Measurements from ENCODE around the gene NOX5. TPM values are rescaled to one million over a fixed set of nuclear protein-coding genes. Genes with fewer than 3 reads are reported as not detected.

Gene NOX5
- polyA plus RNA-seq, 4 donors: 0.30 to 1.4 (median 0.78) TPM

DNA sequence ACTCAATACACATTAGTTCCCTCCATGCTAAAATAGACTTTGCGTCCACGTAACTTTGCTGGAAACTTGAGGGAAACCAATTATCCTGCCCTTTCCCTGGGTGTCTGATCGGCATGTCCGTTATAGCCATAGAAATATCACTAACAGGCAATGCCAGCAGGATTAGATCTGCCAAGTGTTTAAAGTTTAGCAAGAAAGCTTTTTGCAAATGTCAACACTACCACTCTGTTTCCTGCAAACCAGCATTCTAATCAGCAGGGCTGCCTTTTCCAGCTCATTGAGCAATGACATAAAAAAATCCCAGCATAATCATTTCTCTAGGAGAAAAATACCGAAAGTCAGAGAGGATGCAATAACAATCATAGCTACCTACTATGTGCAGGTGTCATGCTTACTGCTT, 60.9 kb downstream of the NOX5 start:
- DNase-seq (ENCODE audit: low read depth in 4 of 4, low spot score in 2 of 4): no peak

DNA sequence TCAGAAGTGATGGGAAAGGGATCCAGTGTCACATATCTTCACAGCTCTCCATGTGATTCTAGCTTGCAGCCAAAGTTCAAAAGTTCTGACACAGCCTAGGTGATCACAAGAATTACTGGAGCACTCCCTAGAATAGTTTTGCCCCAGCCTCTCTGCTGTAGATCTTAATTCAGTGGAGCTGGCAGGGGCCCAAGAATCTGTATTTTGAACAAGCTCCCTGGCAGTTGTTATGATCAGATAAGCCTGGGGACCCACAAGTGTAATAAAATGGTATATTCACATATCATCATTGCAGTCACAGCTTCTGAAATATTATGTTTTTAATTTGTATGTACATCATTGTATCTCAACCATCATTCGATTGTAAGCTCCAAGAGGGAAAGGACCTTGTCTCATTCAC, 62.3 kb downstream of the NOX5 start:
- no peak for DNase-seq (ENCODE audit: low read depth in 4 of 4, low spot score in 2 of 4)

DNA sequence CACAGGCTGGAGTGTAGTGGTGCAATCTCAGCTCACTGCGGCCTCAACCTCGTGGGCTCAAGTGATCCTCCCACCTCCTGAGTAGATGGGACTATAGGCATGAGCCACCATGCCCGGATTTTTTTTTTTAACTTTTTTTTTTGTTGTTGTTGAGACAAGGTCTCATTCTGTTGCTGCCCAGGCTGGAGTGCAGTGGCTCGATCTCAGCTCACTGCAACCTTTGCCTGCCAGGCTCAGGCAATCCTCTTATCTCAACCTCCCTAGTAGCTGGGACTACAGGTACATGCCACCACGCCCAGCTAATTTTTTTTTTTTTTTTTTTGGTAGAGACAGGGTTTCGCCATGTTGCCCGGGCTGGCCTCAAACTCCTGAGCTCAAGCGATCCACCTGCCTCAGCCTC, 64.1 kb downstream of the NOX5 start:
- no peak for DNase-seq (ENCODE audit: low read depth in 4 of 4, low spot score in 2 of 4)

DNA sequence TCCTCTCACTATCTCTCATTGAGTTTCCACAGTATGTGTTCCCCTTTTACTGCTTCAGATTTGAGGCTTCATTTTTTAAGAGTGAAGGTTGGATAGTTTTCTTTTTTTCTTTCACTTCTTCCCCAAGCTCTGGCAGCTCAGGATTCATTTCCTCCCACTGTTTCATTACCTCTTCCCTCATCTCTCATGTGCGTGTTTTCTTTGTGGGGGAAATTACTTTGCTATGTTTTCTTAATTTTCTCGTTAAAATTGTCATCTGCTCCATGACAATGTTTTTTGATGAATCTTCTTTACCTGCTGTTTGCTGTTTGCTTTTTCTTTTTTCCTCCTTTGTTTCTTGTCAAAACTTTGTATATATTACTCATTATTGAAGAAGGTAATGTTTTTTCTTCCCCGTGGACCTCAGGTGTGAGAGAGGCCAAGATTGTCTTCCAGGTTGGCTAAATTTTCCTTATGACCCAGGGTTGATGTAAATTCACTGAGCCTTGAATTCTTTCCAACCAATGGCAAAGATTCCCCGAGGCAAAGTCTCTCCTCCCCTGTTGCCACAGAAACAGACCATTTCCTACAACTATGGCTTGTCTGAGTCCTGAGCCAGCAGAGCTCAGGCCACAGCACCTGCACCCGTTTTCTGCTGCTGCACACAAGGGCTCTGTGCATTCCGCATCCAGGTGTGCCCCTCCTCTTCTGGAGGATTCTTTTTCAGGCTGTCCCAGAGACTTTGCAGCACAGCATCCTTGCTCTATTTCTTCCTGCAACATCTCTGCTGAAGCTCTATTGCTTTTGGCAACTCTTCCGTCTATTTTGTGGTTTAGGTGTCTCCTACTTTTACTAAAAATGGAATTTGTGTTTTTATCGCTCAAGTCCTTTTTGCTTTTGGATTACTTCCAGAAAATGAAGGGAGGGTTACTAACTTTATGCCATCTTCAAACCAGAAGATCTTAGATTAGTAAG, 66.1 kb downstream of the NOX5 start:
- DNase-seq (ENCODE audit: low read depth in 4 of 4, low spot score in 2 of 4): no peak

DNA sequence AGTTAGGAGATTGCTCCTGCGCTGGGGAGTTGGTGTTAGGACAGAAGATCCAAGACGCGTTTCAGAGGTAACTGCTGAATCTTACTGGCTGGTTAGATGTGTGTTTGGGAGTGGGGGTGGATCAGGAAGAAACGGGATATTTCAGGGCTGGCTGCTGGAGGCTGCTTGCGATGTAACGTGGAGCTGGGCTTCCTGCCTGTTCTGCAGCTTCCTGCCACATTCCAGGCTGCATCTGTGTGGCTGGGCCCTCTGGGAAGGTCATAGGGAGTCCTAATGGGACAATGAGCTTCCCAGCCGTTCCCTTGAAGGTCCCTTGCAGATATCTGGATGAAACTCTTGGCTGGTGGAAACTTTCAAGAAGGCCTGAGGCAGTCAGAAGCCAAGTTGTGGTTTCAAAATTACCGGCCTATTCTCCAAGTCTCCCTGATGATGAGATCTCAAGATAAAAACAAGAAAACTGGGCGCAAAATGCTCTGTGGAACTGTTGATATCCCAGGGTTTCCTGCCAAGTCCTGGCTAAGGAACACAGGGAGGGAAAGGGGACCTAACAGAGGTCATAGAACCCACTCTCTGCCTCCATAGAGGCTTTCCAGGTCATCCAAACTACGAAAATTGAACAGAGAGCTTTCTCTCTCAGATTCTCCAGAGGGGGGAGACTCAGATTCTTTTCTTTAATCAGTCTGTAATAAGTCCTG, 67.0 kb downstream of the NOX5 start:
- DNase-seq (ENCODE audit: low read depth in 4 of 4, low spot score in 2 of 4): no peak

DNA sequence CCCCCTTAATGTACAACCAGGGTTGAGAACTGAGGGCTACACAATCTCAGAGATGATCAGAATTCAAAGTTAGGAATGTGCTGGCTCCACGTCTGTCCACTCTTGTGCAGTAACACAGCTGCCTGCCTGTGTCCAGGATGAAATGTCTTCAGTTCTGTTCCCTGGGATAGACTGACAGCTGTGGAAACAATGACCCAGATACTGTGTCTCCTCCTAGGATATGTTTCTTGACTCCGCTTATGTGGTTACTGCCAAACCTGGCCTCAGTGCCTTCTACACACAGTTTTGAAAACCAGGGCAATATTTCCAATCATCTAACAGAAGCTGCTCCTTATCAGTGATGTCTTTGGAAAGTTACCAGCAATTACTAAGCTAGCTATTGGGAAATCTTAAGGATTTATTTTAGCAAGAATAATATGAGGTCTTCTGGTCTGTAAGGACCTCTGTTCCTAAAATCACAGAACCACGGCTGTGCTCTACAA, 67.6 kb downstream of the NOX5 start:
- DNase-seq (ENCODE audit: low read depth in 4 of 4, low spot score in 2 of 4): no peak

DNA sequence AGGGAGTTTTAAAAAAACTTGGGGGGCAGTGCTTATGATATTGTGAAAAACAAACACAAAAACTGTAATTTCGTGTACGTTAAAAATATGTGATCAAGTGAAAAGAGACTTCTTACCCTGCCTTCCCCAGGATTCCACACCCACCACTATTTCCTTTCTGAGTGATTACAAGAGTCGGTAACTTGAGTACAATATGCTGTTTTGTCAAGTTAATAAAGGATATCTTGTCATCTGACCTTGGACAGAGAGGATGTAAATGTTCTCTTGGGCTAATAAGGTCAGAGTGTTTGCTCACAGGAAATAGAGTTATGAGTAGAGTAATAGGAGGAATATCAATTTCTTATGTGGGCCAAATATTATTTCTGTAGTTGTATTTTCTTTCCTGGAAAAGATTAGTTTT, 68.1 kb downstream of the NOX5 start:
- no peak for DNase-seq (ENCODE audit: low read depth in 4 of 4, low spot score in 2 of 4)

DNA sequence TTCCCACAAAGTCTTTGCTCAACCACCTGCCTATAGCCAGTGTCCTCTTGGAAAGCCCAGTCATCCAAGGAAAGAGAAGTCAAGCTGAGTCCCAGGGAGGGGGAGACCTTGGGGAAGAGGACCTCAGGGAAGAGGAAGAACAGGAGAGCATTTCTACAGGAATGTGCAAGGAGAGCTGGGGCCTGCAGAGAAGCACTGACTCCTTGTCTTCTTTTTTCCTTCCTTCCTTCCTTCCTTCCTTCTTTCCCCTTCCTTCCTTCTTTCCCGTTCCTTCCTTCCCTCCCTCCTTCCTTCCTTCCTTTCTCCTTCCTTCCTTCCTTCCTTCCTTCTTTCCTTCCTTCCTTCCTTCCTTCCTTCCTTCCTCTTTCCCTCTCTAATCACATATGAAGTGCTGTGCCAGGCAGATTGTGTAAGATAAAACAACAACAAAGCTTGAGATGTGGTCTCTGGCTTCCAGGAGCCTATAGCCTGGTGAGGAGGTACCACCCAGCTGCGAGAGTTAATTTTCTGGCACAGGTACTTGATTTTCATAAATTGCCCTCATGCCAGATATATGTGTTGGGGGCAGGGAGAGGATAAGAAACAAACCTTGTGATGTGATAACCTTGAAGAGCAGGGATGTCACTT, 70.0 kb downstream of the NOX5 start:
- no peak for DNase-seq (ENCODE audit: low read depth in 4 of 4, low spot score in 2 of 4)

DNA sequence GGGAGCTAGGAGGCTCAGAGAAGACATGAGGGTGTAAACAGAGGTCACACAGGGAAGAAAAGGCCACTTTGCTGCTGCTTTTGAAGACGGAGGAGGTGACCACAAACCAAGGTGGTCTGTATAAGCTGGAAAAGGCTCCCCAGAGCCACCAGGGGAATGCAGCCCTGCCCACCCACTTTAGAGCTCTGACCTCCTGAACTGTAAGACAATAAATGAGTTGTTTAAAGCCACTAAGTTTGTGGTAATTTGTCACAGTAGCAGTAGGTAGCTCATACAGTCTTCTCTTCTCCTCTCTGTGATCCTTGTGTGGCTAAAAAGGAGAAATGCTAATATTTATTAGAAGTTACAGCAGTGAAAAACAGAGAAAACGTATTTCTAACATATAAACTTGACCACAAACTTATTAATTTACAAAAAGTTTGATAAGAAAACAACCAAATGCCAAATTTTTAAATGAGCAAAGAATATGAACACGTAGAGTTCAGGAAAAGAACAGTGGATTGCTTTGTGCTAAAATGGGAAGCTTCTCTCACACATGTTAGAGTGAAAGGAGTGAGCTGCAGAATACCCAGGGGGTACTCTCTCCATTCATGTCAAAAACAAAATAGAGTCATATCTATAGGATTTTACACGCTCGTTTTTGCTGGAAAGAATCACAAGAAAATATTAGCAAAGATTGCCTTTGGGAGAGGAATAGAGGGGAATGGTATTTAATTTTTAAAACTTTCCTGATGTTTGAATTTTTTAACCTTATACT, 71.0 kb downstream of the NOX5 start:
- no peak for DNase-seq (ENCODE audit: low read depth in 4 of 4, low spot score in 2 of 4)

DNA sequence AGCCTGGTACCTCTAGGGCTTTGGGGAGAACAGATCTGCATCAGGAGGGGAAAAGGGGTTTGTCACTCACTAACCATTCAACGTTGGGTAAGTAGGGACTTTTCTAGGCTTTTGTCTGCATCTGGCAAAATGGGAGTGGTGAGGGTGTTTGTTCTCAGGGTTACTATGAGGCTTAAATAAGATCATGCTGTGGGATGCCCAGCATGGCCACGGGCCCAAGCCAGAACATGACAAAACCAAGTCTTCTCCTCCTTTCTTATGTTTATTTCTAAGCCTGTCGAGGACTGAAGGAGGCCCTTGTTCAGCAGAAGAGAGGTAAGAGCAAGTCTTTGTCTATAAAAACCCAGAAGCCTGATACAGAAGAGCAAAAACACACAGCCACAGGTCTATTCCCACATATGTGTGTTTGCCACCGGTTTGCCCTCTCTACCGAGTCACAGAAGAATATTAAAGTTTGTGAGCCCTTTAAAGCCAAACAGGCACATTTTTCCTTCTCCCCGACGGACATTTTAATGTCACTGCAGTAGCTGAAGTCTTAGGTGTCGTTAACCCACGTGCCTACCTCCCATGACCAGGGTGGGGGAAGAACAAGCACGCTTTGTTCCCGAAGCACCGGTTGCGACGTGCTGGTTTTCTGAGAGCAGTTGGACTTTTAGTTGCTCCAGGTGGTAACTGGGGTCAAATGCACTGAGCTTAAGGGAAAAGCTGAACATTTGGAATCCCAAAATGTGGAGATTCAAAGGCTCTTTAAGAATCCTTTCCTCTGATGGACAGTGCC, 72.1 kb downstream of the NOX5 start:
- DNase-seq (ENCODE audit: low read depth in 4 of 4, low spot score in 2 of 4): no peak

DNA sequence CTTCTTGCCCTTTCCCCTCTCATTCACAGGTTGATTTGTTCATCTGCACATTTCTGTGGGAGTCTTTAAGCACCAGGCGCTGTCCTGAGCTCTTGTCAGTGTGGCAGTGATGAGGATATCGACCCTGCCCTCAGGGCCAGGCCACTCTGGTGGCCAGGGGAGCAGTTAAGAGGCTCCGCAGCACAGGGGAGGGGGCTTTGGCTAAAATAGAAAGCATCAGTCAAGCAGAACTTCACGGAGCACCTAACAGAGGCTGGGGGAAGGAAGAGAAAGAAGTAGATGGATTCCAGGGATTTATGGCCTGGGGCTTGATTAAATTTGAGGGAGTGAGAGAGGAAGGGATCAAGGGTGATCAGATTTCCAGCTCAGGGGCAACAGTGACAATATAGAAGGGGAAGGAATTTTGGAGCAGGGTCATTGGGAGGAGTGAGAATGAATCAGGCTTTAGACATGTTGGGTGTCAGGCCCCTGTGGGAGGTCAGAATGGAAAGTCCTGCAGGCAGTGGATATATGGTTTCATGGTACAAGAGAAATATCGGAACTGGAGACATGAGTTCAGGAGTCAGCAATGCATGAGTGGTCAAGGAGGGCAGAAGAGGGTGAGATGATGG, 73.0 kb downstream of the NOX5 start:
- DNase-seq (ENCODE audit: low read depth in 4 of 4, low spot score in 2 of 4): no peak

DNA sequence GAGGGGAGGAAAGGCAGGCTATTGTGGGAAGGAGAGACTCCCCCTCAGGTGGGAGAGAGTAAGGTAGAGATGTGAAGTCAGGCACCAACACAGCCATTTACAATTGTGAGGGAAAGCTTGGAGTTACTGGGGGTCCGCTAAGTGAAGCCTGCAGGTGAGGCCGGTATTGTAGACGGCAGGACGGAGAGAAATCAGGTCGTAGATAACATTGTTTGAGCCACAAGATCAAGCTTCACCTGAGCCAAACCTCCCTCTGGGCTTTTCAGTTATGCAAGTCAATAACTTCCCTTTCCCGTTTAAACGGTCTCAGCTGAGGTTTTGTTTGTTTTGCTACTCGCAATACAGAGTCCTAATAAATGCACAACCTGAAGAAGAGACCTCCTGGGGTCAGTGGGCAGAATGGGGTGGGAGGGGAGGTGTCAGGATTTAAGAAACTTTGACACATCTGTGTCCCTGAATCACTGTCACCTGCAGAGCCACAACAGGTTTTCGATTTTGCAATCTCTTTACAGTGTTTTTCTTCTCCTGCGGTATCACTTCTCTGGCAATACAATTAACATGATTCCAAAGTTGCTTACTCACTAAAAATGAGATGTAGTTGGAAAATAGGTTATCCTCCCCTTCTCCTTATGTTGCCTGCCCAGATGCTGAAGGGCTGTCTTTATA, 73.9 kb downstream of the NOX5 start:
- no peak for DNase-seq (ENCODE audit: low read depth in 4 of 4, low spot score in 2 of 4)

DNA sequence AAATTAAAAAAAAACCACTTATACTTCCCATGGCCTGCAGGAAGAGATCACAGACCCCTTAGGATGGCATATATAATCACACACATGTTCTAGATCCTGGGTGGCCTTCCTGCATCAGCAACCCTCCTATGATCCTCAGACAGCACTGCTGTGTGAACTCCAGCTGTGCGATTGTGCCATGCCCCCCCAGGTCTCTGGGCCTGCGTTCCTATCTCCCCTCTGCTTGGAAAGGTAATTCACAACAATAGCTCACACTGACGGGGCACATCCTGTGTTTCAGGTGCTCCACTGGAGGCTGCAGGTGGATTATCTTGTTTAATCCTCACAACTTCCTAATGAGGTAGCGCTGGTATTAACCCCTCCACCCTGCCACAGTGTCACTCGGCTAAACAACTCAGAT, 74.8 kb downstream of the NOX5 start:
- DNase-seq (ENCODE audit: low read depth in 4 of 4, low spot score in 2 of 4): no peak

DNA sequence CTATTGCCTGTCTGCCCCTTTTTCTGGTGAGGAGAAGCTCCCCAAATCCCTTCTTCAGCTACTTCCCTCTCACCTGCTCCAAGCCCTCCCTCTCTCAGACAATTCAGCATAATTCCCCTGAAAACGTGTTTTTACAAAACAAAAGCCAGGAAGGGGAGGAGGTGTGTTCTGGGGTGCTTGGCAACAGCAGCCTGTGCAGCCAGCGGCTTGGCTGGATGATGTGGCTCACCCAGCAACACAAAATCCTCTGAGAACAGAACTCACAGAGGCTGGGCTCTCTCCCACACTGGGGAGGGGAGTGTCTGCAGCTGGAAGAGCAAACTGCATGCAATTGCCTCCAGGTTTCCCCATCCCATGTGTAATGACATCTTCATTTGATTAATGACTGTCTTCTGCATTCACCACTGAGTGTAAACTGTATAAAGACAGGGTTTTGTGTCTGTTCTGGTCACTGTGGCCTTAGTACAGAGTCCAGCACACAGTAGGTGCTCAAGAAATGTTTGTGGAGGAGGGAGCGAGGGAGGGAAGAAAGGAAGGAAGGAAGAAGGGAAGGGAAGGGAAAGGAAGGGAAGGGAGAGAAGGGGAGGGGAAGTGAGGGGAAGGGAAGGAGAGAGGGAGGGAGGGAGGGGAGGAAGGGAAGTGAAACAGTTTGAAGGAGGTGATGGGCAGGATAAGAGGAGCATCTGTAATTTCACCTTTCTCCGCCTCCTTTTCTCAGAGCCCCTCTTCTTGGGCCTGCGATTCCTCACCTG, 75.9 kb downstream of the NOX5 start:
- no peak for DNase-seq (ENCODE audit: low read depth in 4 of 4, low spot score in 2 of 4)

DNA sequence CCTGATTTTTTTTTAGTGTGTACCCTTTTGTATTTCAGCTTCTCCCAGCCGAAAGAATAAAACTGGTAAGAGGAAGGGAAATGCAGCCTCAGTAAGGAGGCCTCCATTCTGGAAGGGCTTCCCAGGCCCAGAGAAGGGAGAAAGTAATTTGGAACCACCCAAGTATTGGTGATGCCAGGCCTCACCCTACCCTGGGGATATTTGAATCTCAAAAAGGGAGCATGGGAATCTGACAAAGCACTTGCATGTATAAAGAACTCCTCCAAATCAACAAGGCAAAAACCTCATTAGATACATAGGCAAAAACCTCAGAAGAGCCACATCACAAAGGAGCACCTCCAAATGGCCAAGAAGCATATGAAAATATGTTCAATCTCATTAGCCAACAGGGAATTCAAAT, 77.2 kb downstream of the NOX5 start:
- no peak for DNase-seq (ENCODE audit: low read depth in 4 of 4, low spot score in 2 of 4)

DNA sequence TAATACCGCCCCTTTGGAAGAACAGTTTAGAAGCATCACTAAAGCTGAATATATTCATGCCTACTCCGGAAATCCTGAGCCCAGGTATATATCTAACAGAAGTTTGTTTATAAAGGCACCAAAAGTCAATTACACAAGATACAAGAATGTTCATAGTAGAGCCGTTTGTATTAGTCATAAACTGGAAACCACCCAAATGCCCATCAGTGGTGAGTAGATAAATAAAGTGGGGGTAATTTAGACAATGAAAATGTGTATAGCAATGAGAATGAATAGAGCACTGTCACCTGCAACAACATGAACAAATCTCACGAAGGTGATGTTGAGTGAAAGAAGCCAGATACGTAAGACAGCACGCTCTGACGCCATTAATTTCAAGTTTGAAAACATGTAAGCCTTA, 77.7 kb downstream of the NOX5 start:
- DNase-seq (ENCODE audit: low read depth in 4 of 4, low spot score in 2 of 4): no peak

DNA sequence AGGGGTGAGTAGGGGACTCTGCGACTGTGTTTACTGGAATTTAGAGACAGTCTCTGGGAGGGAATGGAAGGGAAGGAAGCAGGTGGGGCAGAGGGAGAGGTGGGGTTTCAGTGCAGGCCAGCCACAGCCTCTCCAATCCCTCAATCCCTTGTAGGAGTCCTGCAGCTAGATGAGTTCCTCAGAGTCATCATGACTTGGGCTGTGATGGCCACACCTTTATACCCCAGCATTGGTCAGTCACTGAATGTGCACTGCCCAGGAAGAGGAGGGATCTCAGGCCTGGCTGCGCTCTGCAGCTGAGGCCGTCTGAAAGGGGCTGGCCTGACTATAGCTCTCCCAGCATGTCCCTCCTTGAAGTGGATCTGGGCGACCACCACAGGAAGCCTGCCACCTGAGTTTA, 78.6 kb downstream of the NOX5 start:
- DNase-seq (ENCODE audit: low read depth in 4 of 4, low spot score in 2 of 4): no peak

DNA sequence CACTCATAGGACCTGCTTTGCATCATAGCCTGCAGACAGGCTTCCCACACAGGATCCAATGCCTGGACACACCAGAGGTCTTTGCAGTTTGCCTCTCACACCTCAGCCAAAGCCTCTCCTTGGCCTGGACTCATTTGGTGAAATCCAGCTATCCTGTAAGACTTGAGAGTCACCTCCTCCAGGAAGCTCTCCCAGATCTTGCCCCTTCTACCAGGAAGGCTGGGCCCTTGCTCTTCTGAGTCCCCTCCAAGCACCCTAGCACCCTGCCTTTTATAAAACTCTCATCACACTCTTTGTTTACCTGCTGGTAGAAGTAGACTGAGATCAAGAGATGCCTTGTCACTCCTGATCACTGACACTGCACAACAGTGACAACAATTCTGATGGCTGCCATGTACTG, 79.1 kb downstream of the NOX5 start:
- no peak for DNase-seq (ENCODE audit: low read depth in 4 of 4, low spot score in 2 of 4)

Data from left renal cortex interstitium (tissue), 4 donors.